Stimulated activated CD8-positive, alpha-beta memory T cell treated with anti-CD3 and anti-CD28 coated beads, Interleukin-4, amount 100 ng/mL, for 48 hours (primary cell): ENCODE results near the gene MRPS14.
A peak's percentile ranks its signal among the peaks of the same experiment; 100 is the strongest.
"Not testable (repeated sequence)": the region's sequence is repeated elsewhere in the genome, so short reads cannot be mapped to it uniquely, and the experiment has no call there.

Experiments used
- DNase-seq: peaks from one replicate; pipeline ENCODE4 v3.0.0-alpha.2; 2020

MRPS14 gene

GRCh38 chr1:175023043-175023921 is at the start of gene MRPS14:
Gene MRPS14, minus strand, starts transcription at chr1:175023425. Its CDS starts 17 bp downstream, at chr1:175023408.
- DNase-seq, result peak; percentile 99

GRCh38 chr1:175072099-175072951 is 49.1 kb upstream of the MRPS14 start:
- DNase-seq, result peak; percentile 49

- DNase-seq, result no peak
Measured at GRCh38 chr1:175071276-175071943, 48.2 kb upstream of the MRPS14 start.

DNA sequence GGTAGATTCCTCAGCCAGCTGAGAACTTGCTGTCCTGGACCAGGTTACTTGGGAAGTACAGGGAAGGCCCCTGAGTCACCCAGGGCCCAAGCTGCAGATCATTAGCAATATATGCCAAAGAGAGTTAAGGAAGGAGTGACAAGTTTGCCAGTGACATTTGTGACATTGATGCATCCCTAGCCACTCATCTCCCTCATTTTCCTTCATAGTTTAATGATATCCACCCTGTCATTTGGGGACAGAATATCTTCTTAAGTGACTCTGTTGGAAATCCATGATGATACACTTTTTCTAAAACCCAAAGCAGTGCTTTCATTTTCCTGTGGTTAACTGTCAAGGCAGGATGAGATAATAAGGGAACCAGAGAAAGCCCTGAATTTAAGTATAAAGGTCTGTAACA is 47.6 kb upstream of the MRPS14 start:
- DNase-seq, result no peak

DNA sequence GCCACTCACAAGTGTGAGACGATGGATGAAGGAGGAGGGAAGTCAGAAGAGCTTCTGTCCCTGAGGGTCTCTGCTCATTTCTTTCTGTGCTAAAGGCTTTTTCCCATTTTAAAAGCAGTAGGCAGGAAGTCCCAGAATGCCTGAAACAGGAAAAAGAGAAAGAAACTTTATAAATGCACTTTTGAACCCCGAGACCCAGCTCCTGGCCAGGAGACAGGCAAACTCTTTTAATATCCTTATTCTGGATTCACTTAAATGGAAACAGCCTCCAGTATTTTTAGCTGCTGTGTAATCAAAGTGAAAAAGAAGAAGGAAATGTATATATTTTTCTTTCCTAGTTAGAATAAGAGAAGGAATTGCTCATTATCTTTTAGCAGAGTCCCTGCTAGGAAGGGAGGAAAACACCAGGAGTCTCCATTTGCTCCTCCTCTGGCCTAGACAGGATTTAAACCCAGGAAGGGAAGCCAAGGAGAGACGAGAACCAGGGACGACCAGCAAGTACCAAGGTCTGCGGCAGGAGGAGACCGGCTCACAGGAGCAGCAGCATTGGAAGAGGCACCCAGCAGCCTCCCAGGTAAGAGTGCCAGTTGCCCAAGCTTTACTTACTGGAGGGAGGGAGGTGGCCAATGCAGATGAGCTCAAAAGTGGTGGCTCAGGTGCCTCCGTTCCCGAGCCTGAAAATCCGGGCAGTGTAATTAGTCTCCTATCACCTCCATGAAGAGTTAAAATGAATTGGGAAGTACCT is 44.3 kb upstream of the MRPS14 start, which contains the start of gene TNN:
TSS of gene TNN (plus strand) at position 472 of the 745 bp plus-strand sequence. CDS start 9,586 bp downstream, outside the sequence.
- DNase-seq, result no peak

GRCh38 chr1:175062858-175063257 is 39.6 kb upstream of the MRPS14 start:
- DNase-seq, result no peak

- DNase-seq, result no peak
Measured at GRCh38 chr1:175062339-175062738, 39.1 kb upstream of the MRPS14 start.

- no peak for DNase-seq
Measured at GRCh38 chr1:175054736-175055135, 31.5 kb upstream of the MRPS14 start.

- DNase-seq, result no peak
Measured at GRCh38 chr1:175050992-175051391, 27.8 kb upstream of the MRPS14 start.

- DNase-seq, result no peak
Measured at GRCh38 chr1:175045519-175045918, 22.3 kb upstream of the MRPS14 start.

- no peak for DNase-seq
Measured at GRCh38 chr1:175045097-175045496, 21.9 kb upstream of the MRPS14 start.

DNA sequence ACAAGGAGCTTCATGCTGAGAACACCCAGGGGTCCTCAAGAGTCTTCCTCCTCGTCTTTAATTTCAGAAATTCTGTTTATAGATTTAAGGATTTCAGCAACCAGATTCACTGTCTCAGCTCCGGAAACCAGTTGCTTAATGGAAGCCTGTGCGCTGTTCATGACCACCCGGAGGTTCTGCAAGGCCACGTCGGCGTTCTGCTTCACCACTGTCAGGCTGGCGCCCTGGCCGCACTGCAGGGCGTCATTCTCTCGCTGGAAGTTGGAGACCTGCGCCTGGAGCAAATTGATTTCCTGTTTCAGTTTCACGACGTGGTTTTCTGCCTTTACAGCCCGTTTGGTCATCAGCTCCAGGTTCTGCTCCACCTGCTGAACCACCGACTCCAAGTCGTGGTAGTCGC is 21.4 kb upstream of the MRPS14 start:
- not testable (repeated sequence) for DNase-seq

DNA sequence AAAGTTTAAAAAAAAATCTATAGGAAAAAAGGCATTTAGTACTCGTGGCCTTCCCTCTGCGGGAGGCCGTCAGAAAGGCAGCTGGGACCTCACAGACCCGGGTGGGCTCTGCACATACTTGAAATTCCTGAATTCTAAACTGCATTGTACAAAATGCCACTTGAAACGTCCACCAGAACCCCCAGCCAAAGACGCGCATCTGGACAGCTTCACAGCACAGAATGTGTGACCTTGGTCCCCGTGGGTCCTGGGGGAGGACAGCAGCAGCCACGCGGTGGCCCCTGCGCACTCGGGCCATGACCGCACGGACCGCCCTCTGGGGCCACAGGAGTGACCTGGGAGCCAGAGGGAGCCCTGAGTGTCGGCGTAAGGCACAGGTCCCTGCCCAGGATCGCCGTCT is 20.6 kb upstream of the MRPS14 start:
- no peak for DNase-seq

- DNase-seq, result no peak
Measured at GRCh38 chr1:175042650-175043049, 19.4 kb upstream of the MRPS14 start.

DNA sequence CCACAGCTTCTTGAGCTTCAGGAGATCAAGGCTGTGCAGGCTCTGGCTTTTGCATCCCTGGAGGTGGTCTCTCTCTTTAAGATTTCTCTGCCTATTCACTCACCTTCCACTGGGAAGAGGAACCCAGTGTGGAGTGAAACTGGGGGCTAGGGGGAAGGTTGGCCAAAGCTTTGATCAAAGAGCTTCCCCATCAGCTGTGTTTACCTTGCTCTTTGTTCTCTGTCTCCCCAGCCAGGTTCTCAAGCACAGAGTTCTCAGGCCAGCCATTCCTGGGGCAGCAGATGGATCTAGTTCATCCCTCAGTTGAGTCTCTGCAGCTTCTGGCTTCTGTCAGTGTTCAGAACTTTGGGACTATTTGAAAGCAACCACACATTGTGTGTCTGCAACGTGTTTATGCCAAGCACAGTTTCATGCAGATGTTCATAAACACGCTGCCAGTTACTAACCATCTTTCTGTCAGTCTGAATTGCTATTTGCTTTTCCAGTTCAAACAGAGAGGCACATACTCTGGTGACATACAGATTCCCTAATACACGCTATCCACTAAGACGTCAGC is 17.2 kb upstream of the MRPS14 start:
- no peak for DNase-seq

- no peak for DNase-seq
Measured at GRCh38 chr1:175037416-175037815, 14.2 kb upstream of the MRPS14 start.

- DNase-seq, result no peak
Measured at GRCh38 chr1:175036476-175036875, 13.3 kb upstream of the MRPS14 start.

GRCh38 chr1:175035865-175036264 is 12.6 kb upstream of the MRPS14 start:
- DNase-seq, result no peak

DNA sequence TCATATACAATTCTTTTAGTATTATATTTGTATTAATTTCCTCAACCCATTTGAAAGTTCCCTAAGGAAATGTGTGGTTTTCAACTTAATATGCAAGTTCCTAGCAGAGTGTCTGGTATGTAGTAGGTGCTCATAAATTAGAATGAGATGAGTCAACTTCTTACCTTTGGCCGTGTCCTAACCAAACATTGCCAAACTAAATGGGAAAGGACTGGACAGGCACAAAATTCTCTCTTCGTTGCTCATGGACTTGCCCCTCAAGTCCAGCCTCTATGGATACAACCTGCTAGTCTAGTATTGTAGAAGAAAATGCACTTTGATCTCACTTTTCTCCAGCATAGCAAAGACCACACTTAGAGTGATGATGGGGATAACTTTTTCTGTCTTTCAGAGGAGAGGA is 11.6 kb upstream of the MRPS14 start:
- DNase-seq, result no peak

DNA sequence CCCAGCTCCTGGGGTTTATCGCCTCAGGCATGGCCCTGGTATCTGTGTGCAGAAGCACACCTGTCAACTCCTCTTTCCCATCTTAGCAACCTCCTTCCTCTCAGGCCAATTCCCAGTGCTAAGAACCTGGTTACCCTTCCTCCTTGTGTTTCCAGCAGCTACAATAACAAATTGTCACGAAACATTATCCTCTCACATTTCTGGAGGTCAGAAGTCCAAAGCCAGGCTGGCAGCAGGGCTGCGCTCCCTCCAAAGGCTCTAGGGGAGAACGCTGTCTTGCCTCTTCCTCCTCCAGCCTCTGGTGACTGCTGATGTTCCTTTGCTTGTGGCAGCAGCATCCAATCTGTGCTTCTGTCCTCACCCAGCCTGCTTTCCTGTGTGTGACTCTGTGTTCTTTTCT is 10.7 kb upstream of the MRPS14 start:
- no peak for DNase-seq

- DNase-seq, result no peak
Measured at GRCh38 chr1:175024773-175025172, 1.5 kb upstream of the MRPS14 start.

- DNase-seq, result not testable (repeated sequence)
Measured at GRCh38 chr1:175023922-175024242, 657 bp upstream of the MRPS14 start.
